Measurements from ENCODE around the gene IRS1. TPM values are rescaled to one million over a fixed set of nuclear protein-coding genes. Genes with fewer than 3 reads are reported as not detected.

IRS1 gene
- total RNA-seq, 1 donor from 2014 or later = 11.3 TPM

GRCh38 chr2:226767056-226767813, 32.4 kb downstream of the IRS1 start:
- TF ChIP-seq, protein P1, sequence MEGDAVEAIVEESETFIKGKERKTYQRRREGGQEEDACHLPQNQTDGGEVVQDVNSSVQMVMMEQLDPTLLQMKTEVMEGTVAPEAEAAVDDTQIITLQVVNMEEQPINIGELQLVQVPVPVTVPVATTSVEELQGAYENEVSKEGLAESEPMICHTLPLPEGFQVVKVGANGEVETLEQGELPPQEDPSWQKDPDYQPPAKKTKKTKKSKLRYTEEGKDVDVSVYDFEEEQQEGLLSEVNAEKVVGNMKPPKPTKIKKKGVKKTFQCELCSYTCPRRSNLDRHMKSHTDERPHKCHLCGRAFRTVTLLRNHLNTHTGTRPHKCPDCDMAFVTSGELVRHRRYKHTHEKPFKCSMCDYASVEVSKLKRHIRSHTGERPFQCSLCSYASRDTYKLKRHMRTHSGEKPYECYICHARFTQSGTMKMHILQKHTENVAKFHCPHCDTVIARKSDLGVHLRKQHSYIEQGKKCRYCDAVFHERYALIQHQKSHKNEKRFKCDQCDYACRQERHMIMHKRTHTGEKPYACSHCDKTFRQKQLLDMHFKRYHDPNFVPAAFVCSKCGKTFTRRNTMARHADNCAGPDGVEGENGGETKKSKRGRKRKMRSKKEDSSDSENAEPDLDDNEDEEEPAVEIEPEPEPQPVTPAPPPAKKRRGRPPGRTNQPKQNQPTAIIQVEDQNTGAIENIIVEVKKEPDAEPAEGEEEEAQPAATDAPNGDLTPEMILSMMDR (IDR thresholded peaks at IDR 0.05) = no peak
- no peaks in the 10 kb centered on the region for H3K36me3 ChIP-seq
- H3K4me1 ChIP-seq = peaks cover 12% of the 10 kb centered on the region
- intact Hi-C loops (cut with DNase I) = no loop called here
- no peaks in the 10 kb centered on the region for H3K9me3 ChIP-seq
- ATAC-seq = peak; percentile 79 to 96
- H3K4me3 ChIP-seq = no peak overlapping the region
- no peak overlapping the region for H3K27ac ChIP-seq
- no peaks in the 10 kb centered on the region for H3K27me3 ChIP-seq (ENCODE audit: low read depth)
- DNase-seq = no peak

- DNase-seq (no peak), ATAC-seq (no peak)
- no peaks in the 10 kb centered on the region for H3K27me3 ChIP-seq (ENCODE audit: low read depth)
- TF ChIP-seq, protein P1 (IDR thresholded peaks at IDR 0.05) = no peak
- H3K4me1 ChIP-seq = peaks cover 5% of the 10 kb centered on the region
- no peaks in the 10 kb centered on the region for H3K36me3 ChIP-seq
- intact Hi-C loops (cut with DNase I) = no loop called here
- H3K4me3 ChIP-seq = no peak overlapping the region
- H3K27ac ChIP-seq = no peak overlapping the region
- no peaks in the 10 kb centered on the region for H3K9me3 ChIP-seq
These were observed 33.1 kb downstream of the IRS1 start for GRCh38 chr2:226766352-226767055.

DNA sequence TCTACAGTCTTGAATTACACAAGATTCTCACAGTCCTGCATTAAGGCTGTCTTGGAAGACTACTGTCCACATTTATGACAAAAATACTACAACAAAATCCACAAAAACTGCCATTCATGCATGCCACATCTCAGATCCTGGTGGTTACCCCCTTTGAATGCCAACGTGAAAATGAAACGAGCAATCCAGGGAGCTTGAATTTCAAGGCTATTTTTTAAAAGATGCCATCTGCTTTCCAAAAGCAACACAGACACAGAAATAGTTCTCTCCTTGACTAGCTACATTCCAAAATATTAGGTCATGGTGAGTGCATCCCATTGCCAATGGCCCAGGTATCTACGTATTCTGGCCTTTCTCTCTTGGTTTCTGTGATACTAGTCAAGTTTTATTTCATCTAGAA, 36.3 kb downstream of the IRS1 start:
- DNase-seq (no peak), ATAC-seq (no peak)
- Histone ChIP-seq H3K27ac (no peak overlapping the region), H3K4me3 (no peak overlapping the region), H3K4me1 (peaks cover 8% of the 10 kb centered on the region), H3K36me3 (no peaks in the 10 kb centered on the region), H3K9me3 (no peaks in the 10 kb centered on the region), H3K27me3 (ENCODE audit: low read depth) (no peaks in the 10 kb centered on the region)
- TF ChIP-seq, protein P1 (IDR thresholded peaks at IDR 0.05) = no peak
- intact Hi-C loops (cut with DNase I) = no loop called here

- H3K4me1 ChIP-seq = peaks cover 8% of the 10 kb centered on the region
These were observed 38.4 kb downstream of the IRS1 start for GRCh38 chr2:226761195-226761583.

GRCh38 chr2:226760412-226761194, 39.0 kb downstream of the IRS1 start:
- H3K27ac ChIP-seq = no peak overlapping the region
- ATAC-seq (peak in 1 of 2 donors; percentile 41), DNase-seq (no peak)
- no peak overlapping the region for H3K4me3 ChIP-seq
- H3K9me3 ChIP-seq = no peaks in the 10 kb centered on the region
- TF ChIP-seq, protein P1 (IDR thresholded peaks at IDR 0.05) = no peak
- intact Hi-C loops (cut with DNase I) = no loop called here
- no peaks in the 10 kb centered on the region for H3K36me3 ChIP-seq
- H3K4me1 ChIP-seq = peaks cover 8% of the 10 kb centered on the region
- no peaks in the 10 kb centered on the region for H3K27me3 ChIP-seq (ENCODE audit: low read depth)

More at GRCh38 chr2:226761195-226761583, 38.4 kb downstream of the IRS1 start:
- H3K4me3 ChIP-seq = no peak overlapping the region
- H3K36me3 ChIP-seq = no peaks in the 10 kb centered on the region
- H3K9me3 ChIP-seq = no peaks in the 10 kb centered on the region
- TF ChIP-seq, protein P1 (IDR thresholded peaks at IDR 0.05) = no peak
- ATAC-seq (no peak), DNase-seq (no peak)
- H3K27ac ChIP-seq = no peak overlapping the region
- H3K27me3 ChIP-seq (ENCODE audit: low read depth) = no peaks in the 10 kb centered on the region
- intact Hi-C loops (cut with DNase I) = no loop called here
